Fibroblast of lung (primary cell): ENCODE measurements around the gene CCT8L2. TPM values are rescaled to one million over a fixed set of nuclear protein-coding genes. Genes with fewer than 3 reads are reported as not detected.
"Not testable (repeated sequence)": the region's sequence is repeated elsewhere in the genome, so short reads cannot be mapped to it uniquely, and the experiment has no call there.

Experiments used
- DNase-seq, 2 donors: peaks; one replicate each; pipeline versions ENCODE4 v3.0.0 to v3.0.0-alpha.2; 2010; ENCODE audit warnings: low read depth in 2 of 2
- H2AFZ ChIP-seq: 2 replicates; pipeline ENCODE4 v1.5.1; 2012; ENCODE audit warnings: low read length, control low read depth, inconsistent platforms
- H3K27ac ChIP-seq: 2 replicates; pipeline ENCODE4 v1.5.1; 2011; ENCODE audit warnings: low read length, control low read depth; ENCODE audit not compliant: insufficient read depth
- H3K27me3 ChIP-seq: 2 replicates; pipeline ENCODE4 v1.5.1; 2011; ENCODE audit warnings: mild to moderate bottlenecking, low read length; ENCODE audit not compliant: control insufficient read depth, insufficient read depth
- H3K36me3 ChIP-seq: 2 replicates; pipeline ENCODE4 v1.5.1; 2011; ENCODE audit warnings: low read length; ENCODE audit not compliant: control insufficient read depth, insufficient read depth
- H3K4me1 ChIP-seq: 2 replicates; pipeline ENCODE4 v1.5.1; 2011; ENCODE audit warnings: low read length; ENCODE audit not compliant: control insufficient read depth, insufficient read depth; ENCODE audit errors: extremely low read depth
- H3K4me2 ChIP-seq: 2 replicates; pipeline ENCODE4 v1.5.1; 2011; ENCODE audit warnings: low read length, control low read depth; ENCODE audit not compliant: insufficient read depth; ENCODE audit errors: extremely low read depth
- H3K4me3 ChIP-seq, 4 experiments: fragments of 200-600 bp in 1 of 4; sonication (generic) in 1 of 4; replicated peaks in 1 of 4; 2 replicates each; pipeline ENCODE4 v1.5.1; 2011 to 2016; ENCODE audit warnings: low read length in 4 of 4, low read depth in 3 of 4, mild to moderate bottlenecking in 3 of 4, control low read depth in 2 of 4, inconsistent platforms in 1 of 4, mixed read lengths in 1 of 4; ENCODE audit not compliant: insufficient read depth in 1 of 4; ENCODE audit errors: control extremely low read depth in 1 of 4
- H3K79me2 ChIP-seq: 2 replicates; pipeline ENCODE4 v1.5.1; 2012; ENCODE audit warnings: mild to moderate bottlenecking, low read length, inconsistent platforms; ENCODE audit not compliant: control insufficient read depth, insufficient read depth
- H3K9ac ChIP-seq: 2 replicates; pipeline ENCODE4 v1.5.1; 2011; ENCODE audit warnings: mild to moderate bottlenecking, low read length, control low read depth; ENCODE audit not compliant: insufficient read depth
- H3K9me3 ChIP-seq: 2 replicates; pipeline ENCODE4 v1.5.1; 2012; ENCODE audit warnings: low read depth, low read length; ENCODE audit not compliant: control insufficient read depth, insufficient read depth
- H4K20me1 ChIP-seq: 2 replicates; pipeline ENCODE4 v1.5.1; 2011; ENCODE audit warnings: low read length; ENCODE audit not compliant: control insufficient read depth, insufficient read depth; ENCODE audit errors: extremely low read depth
- EZH2 ChIP-seq: IDR thresholded peaks from 2 replicates; pipeline ENCODE4 v1.5.1; 2012; ENCODE audit warnings: low read length, control low read depth, mild to moderate bottlenecking; ENCODE audit errors: missing control alignments
- polyA plus RNA-seq, 2 donors: library from polyadenylated mRNA; depleted of rRNA in 1 of 2; stranded (reverse) in 1 of 2; unstranded in 1 of 2; fragments of >200 nt; gene quantifications; 2 replicates each; pipeline ENCODE4 v1.2.1, GENCODE V29; 2011 to 2012; ENCODE audit warnings: missing spikeins in 1 of 2
- total RNA-seq: library from RNA; depleted of rRNA; stranded (reverse); fragments of >200 nt; gene quantifications from 2 replicates; pipeline ENCODE4 v1.2.1, GENCODE V29; 2014
- TF ChIP-seq, protein P1 (sequence below), 2 donors: IDR thresholded peaks in 1 of 2; conservative IDR thresholded peaks in 1 of 2; 1 replicate in 1 of 2; 2 replicates in 1 of 2; pipeline ENCODE4 v1.5.1; 2011 to 2012; ENCODE audit warnings: low read length in 2 of 2, control low read depth in 1 of 2, inconsistent platforms in 1 of 2, low read depth in 1 of 2, mild to moderate bottlenecking in 1 of 2

The CCT8L2 gene
- total and polyA plus RNA-seq, 2 donors (not counting 1 experiment from before 2014, with no cell fraction given), result not detected

DNA sequence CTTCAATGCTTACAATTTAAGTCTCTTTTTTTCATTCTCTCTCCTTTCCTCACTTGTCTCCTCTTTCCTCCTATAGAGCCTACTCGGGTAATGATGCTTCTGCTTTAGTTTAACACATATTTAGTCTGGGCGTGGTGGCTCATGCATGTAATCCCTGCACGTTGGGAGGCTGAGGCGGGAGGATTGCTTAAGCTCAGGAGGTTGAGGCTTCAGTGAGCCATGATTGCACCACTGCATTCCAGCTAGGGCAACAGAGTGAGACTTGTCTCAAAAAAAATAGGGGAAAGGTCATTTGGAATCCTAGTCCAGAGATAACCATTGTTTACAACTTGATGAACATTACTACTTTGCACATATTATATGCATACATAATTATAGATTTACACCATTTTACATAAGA, 1.4 kb upstream of the CCT8L2 start:
- Histone ChIP-seq H3K36me3 (no peaks in the 10 kb centered on the region), H3K27me3 (no peaks in the 10 kb centered on the region), H3K4me2 (no peak overlapping the region), H2AFZ (no peak overlapping the region), H4K20me1 (no peaks in the 10 kb centered on the region), H3K27ac (no peak overlapping the region), H3K9ac (no peak overlapping the region), H3K4me1 (no peaks in the 10 kb centered on the region), H3K79me2 (no peaks in the 10 kb centered on the region), H3K9me3 (no peaks in the 10 kb centered on the region), H3K4me3 (no peak overlapping the region)
- DNase-seq, result no peak
- no peak for TF ChIP-seq EZH2
- TF ChIP-seq, protein P1, sequence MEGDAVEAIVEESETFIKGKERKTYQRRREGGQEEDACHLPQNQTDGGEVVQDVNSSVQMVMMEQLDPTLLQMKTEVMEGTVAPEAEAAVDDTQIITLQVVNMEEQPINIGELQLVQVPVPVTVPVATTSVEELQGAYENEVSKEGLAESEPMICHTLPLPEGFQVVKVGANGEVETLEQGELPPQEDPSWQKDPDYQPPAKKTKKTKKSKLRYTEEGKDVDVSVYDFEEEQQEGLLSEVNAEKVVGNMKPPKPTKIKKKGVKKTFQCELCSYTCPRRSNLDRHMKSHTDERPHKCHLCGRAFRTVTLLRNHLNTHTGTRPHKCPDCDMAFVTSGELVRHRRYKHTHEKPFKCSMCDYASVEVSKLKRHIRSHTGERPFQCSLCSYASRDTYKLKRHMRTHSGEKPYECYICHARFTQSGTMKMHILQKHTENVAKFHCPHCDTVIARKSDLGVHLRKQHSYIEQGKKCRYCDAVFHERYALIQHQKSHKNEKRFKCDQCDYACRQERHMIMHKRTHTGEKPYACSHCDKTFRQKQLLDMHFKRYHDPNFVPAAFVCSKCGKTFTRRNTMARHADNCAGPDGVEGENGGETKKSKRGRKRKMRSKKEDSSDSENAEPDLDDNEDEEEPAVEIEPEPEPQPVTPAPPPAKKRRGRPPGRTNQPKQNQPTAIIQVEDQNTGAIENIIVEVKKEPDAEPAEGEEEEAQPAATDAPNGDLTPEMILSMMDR (conservative IDR thresholded peaks at IDR 0.05 in 1 of 2, IDR thresholded peaks at IDR 0.05 in 1 of 2; ENCODE audit: low read depth in 1 of 2, low read length in 2 of 2), result no peak

DNA sequence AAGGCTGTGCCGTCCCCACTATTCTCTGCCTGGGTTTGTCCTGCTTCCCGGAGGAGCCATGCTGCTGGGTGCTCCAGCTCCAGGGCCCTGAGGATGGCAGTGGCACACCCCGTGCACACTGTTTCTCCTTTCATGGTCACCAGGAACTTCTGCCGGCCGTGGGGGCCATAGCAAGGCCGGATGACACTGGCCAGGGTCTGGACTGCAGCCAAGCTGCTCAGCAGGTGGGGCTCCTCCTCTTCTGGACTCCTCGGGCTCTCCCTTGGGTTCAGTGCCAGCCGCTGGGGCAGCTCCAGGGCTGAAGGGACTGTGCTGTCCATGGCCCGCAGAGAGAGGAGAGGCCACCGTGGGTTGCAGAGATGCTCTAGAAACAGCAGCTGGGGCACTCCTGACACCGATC, 379 bp downstream of the CCT8L2 start:
- H3K9ac ChIP-seq, H3K9me3 ChIP-seq, H3K27ac ChIP-seq, H3K4me2 ChIP-seq, DNase-seq, H3K4me1 ChIP-seq, H3K79me2 ChIP-seq, H3K4me3 ChIP-seq, H3K36me3 ChIP-seq, H4K20me1 ChIP-seq, H2AFZ ChIP-seq, H3K27me3 ChIP-seq: not testable (repeated sequence)

DNA sequence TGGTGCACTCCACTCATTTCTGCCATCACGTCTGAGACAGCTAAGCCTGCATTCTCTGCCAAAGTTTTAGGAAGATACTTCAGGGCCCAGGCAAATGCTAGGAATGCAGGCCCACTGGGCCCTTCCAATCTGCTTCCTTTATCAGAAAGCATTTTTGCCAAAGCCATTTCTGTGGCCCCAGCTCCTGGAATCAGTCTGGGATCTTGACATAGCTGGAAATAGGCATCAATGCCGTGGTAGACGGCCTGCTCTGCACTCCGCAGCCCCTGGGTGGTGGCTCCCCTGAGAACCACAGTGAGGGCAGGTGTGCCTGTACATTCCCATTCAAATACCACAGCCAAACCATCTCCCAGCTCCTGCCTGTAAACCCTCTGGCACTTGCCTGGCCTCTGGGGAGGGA, 1.5 kb downstream of the CCT8L2 start:
- not testable (repeated sequence) for H3K79me2 ChIP-seq, H3K9ac ChIP-seq, H3K4me3 ChIP-seq, DNase-seq, H3K4me1 ChIP-seq, H3K36me3 ChIP-seq, H3K27me3 ChIP-seq, H3K27ac ChIP-seq, H2AFZ ChIP-seq, H3K4me2 ChIP-seq, H3K9me3 ChIP-seq, H4K20me1 ChIP-seq

DNA sequence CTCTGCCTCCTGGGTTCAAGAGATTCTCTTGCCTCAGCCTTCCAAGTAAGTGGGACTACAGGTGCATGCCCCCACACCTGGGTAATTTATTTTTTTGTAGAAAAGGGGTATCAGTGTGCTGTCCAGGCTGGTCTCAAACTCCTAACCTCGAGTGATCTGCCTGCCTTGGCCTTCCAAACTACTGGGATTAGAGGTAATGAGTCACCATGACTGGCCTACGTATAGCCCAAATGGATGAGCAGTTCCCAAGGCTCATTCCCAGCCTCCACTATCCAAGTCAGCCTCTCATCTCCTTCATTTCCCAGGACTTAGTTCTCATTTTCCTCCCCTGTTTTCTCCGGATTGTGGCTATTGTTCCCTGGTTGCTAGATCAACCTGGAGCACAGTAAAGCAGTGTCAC, 5.6 kb downstream of the CCT8L2 start:
- H3K36me3 ChIP-seq, result no peaks in the 10 kb centered on the region
- no peak overlapping the region for H3K27ac ChIP-seq
- TF ChIP-seq EZH2, result no peak
- TF ChIP-seq, protein P1 (conservative IDR thresholded peaks at IDR 0.05 in 1 of 2, IDR thresholded peaks at IDR 0.05 in 1 of 2; ENCODE audit: low read depth in 1 of 2, low read length in 2 of 2), result no peak
- H3K9me3 ChIP-seq, result no peaks in the 10 kb centered on the region
- H3K27me3 ChIP-seq, result no peaks in the 10 kb centered on the region
- no peak for DNase-seq
- no peak overlapping the region for H2AFZ ChIP-seq
- no peaks in the 10 kb centered on the region for H4K20me1 ChIP-seq
- no peak overlapping the region for H3K4me3 ChIP-seq
- H3K9ac ChIP-seq, result no peak overlapping the region
- no peaks in the 10 kb centered on the region for H3K79me2 ChIP-seq
- no peak overlapping the region for H3K4me2 ChIP-seq
- H3K4me1 ChIP-seq, result no peaks in the 10 kb centered on the region
